ENCODE results near the gene CD36.
"Not testable (repeated sequence)": the region's sequence is repeated elsewhere in the genome, so short reads cannot be mapped to it uniquely, and the experiment has no call there.

CD36 gene

DNA sequence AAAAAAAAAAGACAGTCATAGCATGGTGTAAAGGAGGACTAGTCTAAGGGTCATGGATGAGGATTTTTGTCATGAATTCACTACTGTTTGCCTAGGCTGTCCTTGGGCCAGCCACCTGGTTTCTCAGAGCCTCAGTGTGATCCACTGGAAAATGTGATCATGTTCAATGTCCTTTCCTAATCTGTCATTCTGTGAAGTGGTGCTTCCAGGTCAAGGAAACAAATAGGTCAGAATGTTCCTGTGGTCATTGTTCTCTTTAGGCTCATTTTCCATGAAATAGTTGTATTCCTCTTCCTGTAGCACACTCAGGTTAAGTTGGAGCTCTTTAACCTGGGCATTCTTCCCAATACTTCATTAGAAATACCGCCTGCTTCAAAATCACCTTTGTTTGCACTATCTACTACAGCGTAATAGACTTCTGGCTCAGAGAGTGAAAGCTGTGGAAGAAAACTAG is 16.5 kb downstream of the CD36 start:
- DNase-seq (ENCODE audit: low read depth), result no peak

DNA sequence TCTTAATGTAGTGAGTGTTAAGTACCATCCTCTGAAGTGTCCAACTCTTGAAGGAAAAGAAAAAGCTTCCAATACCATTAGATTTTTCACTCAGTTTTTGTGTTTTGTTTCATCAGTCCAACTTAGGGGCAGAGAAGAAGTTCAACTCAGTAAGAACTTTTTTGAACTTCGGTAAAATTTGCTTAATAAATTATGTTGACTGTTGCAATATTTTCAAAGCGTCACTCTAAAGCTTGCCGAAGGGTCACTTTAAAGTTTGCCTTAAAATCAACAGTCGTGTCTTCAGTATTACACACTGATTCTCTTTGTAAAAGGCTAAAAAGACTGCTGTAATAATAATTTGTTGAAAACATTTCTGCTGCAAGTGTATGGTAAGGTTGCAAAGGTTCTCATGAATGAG is 17.6 kb downstream of the CD36 start:
- no peak for DNase-seq (ENCODE audit: low read depth)

DNA sequence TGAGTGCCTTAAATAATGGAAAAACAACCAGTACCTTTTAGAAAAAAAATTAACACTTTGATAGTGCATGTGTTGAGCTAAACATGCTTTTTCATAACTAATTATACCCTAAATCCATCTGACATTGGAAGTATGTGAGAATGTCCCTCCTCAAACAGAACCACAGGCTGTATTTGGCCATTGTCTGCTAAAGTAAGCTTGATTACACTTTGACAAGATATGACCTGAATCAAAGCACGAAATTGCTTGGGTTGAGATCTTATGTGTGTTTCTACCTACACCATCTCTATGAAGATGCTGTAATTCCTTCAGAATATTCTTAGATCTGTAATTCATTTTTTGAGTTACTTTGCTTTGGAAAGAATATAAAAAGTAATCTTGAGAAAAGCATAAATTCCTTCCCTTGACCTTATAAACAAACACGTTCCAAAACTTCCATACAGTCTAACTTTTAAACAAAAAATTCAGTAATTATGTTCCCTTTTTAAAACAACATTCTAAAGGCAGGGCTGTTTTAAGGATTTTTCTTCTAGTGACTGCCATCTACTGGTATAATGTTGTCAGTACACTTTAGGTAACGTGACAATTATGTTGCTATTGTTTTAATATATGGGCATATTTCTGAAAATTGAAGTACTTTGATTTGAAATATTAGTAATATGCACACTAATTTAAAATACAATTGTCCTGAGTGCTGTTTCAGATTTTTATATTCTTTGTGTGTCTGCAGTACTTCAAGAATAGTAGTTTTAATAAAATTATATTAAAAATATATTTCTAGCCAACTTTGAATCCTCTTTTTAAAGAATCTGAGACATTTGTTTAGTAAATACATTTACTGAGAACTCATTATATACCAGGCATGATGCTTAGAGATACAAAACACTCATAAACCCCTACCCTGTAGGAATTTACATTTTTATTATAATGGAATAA is 20.9 kb downstream of the CD36 start:
- peak; percentile 62 for DNase-seq (ENCODE audit: low read depth)

DNA sequence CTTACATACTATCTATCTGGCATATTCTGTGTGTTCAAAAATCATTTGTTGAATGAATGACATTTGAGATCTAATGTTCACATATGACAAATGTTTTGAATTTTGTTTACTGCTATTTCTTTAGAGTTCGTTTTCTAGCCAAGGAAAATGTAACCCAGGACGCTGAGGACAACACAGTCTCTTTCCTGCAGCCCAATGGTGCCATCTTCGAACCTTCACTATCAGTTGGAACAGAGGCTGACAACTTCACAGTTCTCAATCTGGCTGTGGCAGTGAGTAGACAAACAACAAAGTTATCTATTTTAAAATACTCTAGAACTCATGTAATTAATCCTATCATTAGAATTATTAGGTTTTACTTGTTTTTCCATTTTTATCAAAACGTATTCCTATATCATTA is 22.5 kb downstream of the CD36 start:
- DNase-seq (ENCODE audit: low read depth), result no peak

DNA sequence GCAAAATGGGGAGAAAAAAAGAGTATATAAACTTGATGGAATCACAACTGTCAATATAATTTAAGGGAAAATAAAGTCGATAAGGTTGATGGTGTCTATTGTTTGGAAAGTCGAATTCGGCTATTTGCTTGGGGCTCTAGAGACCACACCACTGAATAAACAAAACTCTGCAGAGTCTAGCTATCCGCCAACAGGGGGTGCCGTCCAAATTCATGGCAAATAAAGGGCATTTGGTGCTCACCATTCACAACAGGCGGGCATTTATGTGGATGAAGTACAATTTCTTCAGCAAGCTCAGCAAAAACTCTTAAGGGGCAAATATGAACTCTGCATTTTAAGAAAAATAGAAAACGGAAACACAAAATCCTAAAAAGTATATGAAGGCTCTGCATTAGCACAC is 23.3 kb downstream of the CD36 start:
- DNase-seq (ENCODE audit: low read depth), result no peak

DNA sequence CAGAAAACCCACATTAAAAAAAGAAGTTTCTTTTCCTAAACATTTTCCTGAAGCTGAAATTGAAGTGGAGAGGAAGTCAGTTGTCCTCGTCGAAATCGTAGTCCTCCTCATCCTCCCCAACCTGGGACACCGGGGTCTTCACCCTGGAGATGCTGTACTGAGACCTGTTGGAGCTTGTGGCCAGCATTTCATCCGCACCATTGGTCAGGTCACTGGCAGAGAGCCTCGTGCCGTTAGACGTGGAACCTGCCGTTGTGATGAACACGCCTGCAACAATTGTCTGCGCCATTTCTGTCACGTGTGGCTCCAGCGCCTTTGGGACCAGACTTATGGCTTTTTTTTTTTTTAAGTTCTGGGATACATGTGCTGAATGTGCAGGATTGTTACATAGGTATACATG is 23.8 kb downstream of the CD36 start:
- DNase-seq (ENCODE audit: low read depth), result no peak

DNA sequence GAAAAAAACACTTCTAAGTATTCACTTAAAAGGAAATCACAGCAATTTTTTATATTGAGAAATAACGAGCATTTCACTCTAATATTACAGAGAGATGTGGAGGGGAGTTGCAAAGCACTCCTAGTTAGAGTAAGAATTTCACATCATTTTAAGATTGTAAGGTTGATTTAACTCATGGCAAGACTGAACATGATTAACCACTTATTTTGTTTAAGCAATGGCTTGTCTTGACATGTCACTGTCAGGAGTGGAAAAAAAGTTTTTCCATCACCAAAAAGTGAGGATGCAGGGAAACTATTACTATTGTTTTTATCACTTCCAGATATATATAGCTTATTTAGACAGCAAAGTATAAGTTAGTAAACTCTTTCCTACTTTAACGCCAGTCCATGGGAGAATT is 27.1 kb downstream of the CD36 start:
- DNase-seq (ENCODE audit: low read depth), result no peak

DNA sequence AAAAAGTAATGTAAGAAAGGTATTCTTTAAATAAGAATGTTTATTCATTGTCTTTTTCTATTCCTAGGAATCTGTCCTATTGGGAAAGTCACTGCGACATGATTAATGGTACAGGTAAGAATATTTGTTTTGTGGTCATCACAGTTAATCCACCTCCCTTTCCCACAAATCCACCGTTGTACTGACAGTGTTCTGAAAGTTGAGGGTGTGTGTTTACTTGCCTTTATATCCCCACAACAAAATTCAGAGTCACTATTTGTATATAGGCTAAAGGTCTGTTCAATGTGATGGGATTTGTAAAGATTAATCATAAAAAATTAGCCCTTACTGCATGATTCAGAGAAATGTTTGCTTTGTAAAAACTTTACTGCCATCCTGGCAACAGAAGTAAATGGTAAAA is 27.9 kb downstream of the CD36 start:
- no peak for DNase-seq (ENCODE audit: low read depth)

DNA sequence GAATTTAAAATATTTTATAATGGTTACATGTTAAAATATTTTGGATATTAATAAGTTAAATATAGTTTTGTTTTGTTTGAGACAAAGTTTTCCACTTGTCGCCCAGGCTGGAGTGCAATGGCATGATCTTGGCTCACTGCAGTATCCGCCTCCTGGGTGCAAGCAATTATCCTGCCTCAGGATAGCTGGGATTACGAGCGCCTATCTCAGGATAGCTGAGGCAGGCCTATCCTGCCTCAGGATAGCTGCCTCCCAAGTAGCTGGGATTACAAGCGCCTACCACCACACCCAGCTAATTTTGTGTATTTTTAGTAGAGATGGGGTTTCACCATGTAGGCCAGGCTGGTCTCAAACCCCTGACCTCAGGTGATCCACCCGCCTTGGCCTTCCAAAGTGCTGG is 30.9 kb downstream of the CD36 start:
- DNase-seq (ENCODE audit: low read depth), result not testable (repeated sequence)

DNA sequence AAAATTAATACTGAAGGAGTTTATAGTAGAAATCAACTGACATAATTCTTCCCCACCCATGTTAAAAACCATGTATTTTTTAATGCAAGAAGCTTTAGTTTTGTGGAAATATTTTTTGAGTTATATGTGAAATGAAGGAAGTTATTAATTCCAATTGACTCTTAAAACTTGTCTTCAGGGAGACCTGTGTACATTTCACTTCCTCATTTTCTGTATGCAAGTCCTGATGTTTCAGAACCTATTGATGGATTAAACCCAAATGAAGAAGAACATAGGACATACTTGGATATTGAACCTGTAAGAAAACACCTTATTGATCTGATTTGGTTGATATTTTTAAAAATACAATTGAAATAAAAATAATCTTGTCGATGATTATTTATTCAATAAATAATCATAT is 33.3 kb downstream of the CD36 start:
- DNase-seq (ENCODE audit: low read depth), result no peak

DNA sequence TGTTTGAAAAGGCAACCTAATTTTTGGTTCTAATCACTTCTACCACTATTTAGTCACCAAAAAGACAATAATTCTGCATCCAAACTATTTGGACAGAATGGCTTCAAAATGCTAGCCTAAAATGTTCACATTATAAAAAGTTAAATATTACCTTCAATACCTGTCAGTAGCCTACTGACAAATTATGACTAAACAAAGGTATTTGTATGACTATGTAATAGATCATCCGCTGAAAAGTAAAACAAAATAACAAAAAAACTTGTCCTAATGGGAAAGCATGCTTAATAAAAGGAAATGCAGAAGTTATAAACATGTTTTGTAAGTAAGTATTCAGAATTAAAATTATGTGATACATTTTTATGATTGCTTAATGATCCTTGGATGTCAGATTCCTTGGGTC is 36.6 kb downstream of the CD36 start:
- no peak for DNase-seq (ENCODE audit: low read depth)

DNA sequence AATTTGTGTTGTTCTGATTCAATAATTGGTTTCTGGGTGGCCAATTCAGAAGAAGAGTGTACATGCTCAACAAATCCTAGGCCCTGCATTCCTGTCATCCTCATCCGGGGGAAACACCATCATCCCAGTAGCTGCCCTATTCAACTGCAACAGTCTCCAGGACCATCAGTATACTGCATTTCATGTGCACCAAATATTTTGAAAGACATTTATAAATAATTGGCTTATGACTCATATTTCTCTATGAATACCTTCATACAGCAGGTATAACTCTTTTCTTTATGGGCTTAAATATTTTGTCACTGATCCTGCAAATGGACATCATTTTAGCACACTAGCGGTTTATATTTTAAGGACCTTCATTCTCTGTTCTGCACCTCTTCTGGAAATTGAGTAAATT is 38.0 kb downstream of the CD36 start:
- no peak for DNase-seq (ENCODE audit: low read depth)

DNA sequence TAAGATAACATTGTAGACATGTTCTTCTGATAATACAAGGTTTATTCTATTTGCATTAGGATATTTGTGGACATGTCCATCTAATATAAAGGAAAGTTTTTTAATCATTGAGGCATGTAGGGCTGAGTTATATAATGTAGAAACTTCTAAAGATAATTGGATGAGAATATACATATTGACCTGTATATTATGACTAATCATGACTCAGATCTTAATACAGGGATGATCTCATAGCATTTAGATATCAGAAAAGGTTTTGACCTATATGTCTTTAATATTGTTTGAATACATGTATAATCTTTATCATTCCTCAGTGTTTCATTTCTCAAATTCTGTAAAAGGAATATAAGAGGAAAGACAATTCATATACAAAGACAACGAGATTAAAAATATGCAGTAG is 39.2 kb downstream of the CD36 start:
- DNase-seq (ENCODE audit: low read depth), result no peak

DNA sequence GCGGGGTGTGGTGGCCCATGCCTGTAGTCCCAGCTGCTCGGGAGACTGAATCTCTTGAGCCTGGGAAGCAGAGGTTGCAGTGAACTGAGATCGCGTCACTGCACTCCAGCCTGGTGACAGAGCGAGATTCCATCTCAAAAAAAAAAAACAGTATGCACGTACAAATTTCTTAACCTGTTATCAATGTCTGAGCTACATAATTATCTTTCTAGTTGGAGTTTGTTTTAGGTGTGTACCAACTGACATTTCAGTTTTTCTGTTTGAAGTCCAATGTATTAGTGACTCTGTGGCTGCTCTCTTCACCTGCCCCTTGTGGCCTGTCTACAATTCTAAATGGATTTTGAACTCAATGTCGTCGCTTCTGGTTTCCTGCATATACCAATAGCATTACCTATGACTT is 40.3 kb downstream of the CD36 start:
- no peak for DNase-seq (ENCODE audit: low read depth)

DNA sequence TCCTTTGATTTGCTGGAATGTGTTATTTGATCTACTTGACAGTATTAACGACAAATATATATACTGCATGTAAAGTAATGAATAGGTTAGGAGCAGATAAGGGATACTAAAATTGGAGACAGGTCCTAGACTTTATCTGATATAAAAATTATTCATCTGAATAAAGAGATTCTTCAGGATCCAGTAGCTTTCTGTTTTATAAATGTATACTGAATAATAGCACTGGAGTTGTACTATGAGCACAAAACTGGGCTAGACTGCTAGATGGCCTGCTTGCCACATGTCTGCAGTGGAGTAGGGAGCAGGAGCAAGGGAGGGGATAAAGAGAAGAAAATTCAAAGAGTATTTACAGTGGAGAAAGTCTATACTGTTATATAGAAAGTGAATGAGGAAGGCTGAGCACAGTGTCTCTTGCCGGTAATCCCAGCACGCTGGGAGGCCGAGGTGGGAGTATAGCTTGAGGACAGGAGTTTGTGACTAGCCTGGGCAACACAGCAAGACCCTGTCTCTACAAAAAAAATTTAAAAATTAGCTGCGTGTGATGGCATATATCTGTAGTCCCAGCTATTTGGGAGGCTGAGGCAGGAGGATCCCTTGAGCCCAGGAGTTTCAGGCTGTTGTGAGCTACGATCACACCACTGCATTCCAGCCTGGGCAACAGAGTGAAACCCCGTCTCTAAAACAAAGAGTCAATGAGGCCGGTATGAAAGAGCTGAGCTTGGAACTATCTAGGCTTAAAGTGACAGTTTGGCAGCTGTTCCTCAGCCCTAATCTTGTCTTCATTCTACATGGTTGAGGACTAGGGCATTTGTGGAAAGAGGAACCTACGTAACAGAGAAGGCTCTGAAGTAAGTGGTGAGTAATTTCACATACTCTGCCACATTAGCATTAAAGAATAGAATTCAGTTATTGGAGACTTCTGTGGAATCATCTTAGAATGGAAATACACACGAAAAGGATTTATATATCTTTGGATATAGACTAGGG is 41.8 kb downstream of the CD36 start:
- DNase-seq (ENCODE audit: low read depth), result no peak

DNA sequence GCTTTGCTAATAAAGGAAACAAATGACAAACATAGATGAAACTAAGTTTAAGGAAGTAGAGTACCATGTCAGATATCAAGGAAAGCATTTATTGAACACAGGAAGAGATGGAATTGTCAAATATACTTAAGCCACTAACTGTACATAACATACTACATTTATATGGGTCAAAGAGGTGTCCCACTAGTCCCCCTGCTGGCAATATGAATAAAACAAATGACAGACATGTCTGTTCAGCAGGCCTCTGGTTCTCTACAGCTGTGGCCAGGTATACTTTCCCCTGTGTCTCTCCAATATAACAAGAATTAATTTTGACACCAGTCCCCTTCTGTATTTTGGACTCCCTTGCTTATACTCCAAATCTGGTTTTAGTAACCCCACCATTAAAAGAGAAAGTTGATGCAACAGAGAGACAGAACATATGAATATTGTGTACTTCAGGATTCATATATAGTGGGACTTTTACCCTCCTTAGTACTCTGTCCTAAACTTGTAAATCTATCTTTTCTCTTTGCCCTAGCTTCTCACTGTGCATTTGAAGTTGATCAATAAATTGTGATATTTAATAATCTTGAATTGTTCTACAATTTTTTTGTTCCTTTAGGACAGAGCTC is 42.9 kb downstream of the CD36 start:
- peak; percentile 58 for DNase-seq (ENCODE audit: low read depth)

DNA sequence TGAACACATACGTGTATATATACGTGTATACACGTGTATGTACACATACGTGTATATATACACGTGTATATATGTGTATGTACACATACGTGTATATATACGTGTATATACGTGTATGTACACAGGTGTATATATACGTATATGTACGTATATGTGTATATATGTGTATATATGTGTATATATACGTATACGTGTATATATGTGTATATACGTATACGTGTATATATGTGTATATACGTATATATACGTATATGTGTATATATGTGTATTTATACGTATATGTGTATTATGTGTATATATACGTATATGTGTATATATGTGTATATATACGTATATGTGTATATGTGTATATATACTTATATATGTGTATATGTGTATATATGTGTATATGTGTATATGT is 44.3 kb downstream of the CD36 start:
- DNase-seq (ENCODE audit: low read depth), result no peak

DNA sequence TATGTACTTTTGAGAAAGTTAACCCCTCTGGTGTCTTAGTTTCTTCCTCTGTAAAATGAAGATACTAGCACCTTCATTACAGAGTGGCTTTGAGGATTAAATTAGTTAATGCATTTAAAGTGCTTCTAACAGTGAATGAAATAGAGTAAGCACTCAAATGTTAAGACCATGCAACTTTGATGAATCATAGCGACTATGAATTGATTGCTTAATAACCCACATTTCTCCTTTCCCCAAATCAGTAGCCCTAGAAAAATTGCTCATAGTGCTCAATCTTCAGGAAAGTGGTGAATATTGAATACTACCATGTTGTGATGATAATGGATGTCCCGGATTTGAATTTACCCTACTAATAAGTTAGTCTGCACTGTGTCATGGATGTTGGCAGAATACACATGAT is 48.1 kb downstream of the CD36 start:
- DNase-seq (ENCODE audit: low read depth), result peak; percentile 31

DNA sequence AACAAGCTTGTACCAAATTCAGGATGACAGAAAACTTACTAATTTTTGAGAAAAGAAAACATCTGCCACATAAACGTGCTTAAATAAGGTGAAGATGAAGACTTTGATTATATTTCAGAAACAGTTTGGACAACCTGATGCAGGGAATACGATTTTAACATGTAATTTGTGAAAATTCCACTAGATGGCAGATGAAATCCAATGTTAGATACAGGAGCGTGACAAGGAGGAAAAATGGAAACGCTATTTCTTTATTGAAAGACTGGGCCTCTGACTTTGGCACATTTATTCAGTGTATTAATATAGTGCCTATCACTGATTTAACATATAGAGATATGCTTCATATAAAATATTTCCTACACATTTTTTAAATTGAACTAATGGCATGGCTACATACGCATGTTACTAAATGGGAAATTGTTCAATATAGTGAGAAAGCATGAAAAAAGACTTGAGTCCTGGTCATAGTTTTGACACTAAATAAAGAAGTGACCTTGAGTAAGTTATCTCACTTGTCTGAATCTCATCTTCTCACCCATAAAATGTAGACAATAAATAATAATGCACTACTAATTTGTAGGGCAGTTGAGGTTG is 60.7 kb downstream of the CD36 start:
- DNase-seq (ENCODE audit: low read depth), result peak; percentile 67

DNA sequence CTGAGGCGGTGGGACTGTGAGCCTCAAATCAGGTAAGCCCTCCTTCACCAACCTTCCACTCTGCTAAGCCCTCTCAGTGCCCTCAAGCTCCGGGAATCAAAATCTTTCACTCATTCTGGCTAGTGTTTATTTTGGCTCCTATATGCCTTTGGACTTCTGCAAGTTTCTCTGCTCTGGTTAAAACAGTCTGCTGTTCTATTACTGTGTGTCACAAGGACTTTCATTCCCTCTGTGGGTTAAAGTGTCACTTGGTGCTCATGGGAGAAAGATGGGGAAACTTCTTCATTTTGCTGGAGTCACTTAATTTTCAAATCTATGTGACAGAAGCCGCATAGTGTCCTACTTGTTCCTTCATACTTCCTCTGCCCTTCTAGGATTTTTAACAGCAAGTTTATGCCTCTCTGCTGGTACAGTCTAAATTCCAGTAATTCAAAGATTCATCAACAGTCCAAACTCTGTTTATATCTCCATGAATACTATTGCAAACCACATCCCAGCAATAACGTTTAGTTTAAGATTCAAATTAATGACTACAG is 61.3 kb downstream of the CD36 start:
- peak; percentile 53 for DNase-seq (ENCODE audit: low read depth)

DNA sequence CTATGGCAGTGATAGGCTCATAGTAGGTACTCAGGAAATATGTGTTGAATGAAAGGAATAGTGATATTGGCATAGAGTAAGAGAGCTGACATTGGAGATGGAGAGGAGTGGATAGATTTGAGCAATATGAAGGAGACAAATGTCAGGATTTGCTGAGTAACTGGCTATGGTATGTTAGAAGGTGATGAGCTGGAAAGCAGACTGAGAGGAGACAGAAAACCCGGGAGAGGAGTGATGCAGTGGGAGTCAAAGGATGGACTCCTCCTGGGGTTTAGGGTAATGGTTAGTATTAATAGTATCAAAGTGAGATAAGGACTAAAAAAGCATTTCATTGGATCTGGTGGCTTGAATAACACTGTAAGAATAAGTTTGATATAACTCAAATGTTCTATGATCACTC is 64.8 kb downstream of the CD36 start:
- peak; percentile 47 for DNase-seq (ENCODE audit: low read depth)
